ENCODE results near the gene TMEM183A.
"Not testable (repeated sequence)": the region's sequence is repeated elsewhere in the genome, so short reads cannot be mapped to it uniquely, and the experiment has no call there.

The TMEM183A gene

GRCh38 chr1:202972046-202972445 is 35.1 kb upstream of the TMEM183A start:
- Histone ChIP-seq H3K36me3 (replicated peaks) (no peaks in the 10 kb centered on the region), H3K9me3 (no peaks in the 10 kb centered on the region), H3K4me1 (peaks cover 7% of the 10 kb centered on the region), H3K4me3 (no peak overlapping the region), H3K27me3 (ENCODE audit: low read depth) (peaks cover 43% of the 10 kb centered on the region)
- no peak for DNase-seq (ENCODE audit: low spot score in 2 of 2)
- in situ Hi-C loops (cut with MboI; ENCODE audit: low sequenced_read_pairs), result no loop called here

DNA sequence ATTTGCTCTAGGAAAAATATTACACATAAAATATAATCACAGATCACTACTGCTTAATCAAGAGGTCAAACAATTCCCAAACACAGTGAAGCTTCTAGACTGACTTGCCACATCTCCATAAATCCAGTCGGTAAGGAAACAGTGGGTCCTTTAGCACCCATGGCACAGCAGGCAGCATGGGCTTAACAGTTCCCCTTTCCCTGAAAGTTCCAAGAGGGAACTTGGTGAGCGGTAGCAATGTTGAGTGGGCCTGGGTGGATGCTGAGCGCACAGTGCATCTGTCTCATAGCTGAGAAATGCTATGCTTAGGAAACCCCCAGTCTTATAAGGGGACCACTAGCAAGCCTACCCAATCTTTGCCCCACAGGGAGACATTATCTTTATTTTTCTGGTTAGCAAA is 32.3 kb upstream of the TMEM183A start:
- no peaks in the 10 kb centered on the region for H3K4me1 ChIP-seq
- in situ Hi-C loops (cut with MboI; ENCODE audit: low sequenced_read_pairs), result no loop called here
- H3K27me3 ChIP-seq (ENCODE audit: low read depth), result peaks cover 69% of the 10 kb centered on the region
- no peak for DNase-seq (ENCODE audit: low spot score in 2 of 2)
- H3K36me3 ChIP-seq (replicated peaks), result no peaks in the 10 kb centered on the region
- no peaks in the 10 kb centered on the region for H3K9me3 ChIP-seq
- no peak overlapping the region for H3K4me3 ChIP-seq

DNA sequence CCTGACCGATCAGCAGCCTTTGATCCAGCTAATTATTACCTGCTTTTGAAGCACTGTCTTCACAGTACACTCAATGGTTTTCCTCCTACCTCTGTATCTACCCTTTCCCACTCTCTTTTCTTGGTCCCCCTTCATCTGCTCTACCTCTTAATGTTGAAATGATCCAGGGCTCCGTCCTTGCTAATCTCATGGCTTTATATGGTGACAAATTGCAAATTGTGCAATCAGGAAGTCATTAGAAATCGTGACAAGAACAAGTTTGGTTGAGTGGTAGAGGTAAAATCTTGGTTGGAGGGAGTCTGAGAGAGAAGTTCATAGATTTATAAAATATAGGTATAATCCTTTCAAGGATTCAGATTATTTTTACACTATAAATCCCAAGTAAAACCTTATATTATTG is 30.5 kb upstream of the TMEM183A start:
- DNase-seq (ENCODE audit: low spot score in 2 of 2), result no peak
- no peaks in the 10 kb centered on the region for H3K9me3 ChIP-seq
- peaks cover 83% of the 10 kb centered on the region for H3K27me3 ChIP-seq (ENCODE audit: low read depth)
- H3K36me3 ChIP-seq (replicated peaks), result no peaks in the 10 kb centered on the region
- in situ Hi-C loops (cut with MboI; ENCODE audit: low sequenced_read_pairs), result no loop called here
- H3K4me3 ChIP-seq, result no peak overlapping the region
- H3K4me1 ChIP-seq, result no peaks in the 10 kb centered on the region

- no peaks in the 10 kb centered on the region for H3K4me1 ChIP-seq
- peaks cover 74% of the 10 kb centered on the region for H3K27me3 ChIP-seq (ENCODE audit: low read depth)
- no peaks in the 10 kb centered on the region for H3K36me3 ChIP-seq (replicated peaks)
- H3K4me3 ChIP-seq, result no peak overlapping the region
- no peak for DNase-seq (ENCODE audit: low spot score in 2 of 2)
- in situ Hi-C loops (cut with MboI; ENCODE audit: low sequenced_read_pairs), result no loop called here
- H3K9me3 ChIP-seq, result no peaks in the 10 kb centered on the region
Measured at GRCh38 chr1:202979459-202979858, 27.7 kb upstream of the TMEM183A start.

- Histone ChIP-seq H3K27me3 (ENCODE audit: low read depth) (peaks cover 71% of the 10 kb centered on the region), H3K9me3 (no peaks in the 10 kb centered on the region), H3K4me3 (no peak overlapping the region), H3K36me3 (replicated peaks) (no peaks in the 10 kb centered on the region), H3K4me1 (no peaks in the 10 kb centered on the region)
- DNase-seq (ENCODE audit: low spot score in 2 of 2), result no peak
- in situ Hi-C loops (cut with MboI; ENCODE audit: low sequenced_read_pairs), result no loop called here
Measured at GRCh38 chr1:202981939-202982338, 25.2 kb upstream of the TMEM183A start.

- Histone ChIP-seq H3K4me1 (no peaks in the 10 kb centered on the region), H3K36me3 (replicated peaks) (no peaks in the 10 kb centered on the region), H3K27me3 (ENCODE audit: low read depth) (peaks cover 71% of the 10 kb centered on the region), H3K4me3 (no peak overlapping the region), H3K9me3 (no peaks in the 10 kb centered on the region)
- in situ Hi-C loops (cut with MboI; ENCODE audit: low sequenced_read_pairs), result no loop called here
- DNase-seq (ENCODE audit: low spot score in 2 of 2), result no peak
Measured at GRCh38 chr1:202982715-202983430, 24.3 kb upstream of the TMEM183A start.

- H3K4me1 ChIP-seq; DNase-seq (ENCODE audit: low spot score in 2 of 2); in situ Hi-C loops (cut with MboI; ENCODE audit: low sequenced_read_pairs); H3K4me3 ChIP-seq; H3K9me3 ChIP-seq; H3K36me3 ChIP-seq (replicated peaks): not testable (repeated sequence)
- H3K27me3 ChIP-seq (ENCODE audit: low read depth), result peaks cover 67% of the 10 kb centered on the region
Measured at GRCh38 chr1:202986120-202986519, 21.1 kb upstream of the TMEM183A start.

GRCh38 chr1:202987255-202987654 is 19.9 kb upstream of the TMEM183A start:
- no peak overlapping the region for H3K4me3 ChIP-seq
- H3K9me3 ChIP-seq, result no peaks in the 10 kb centered on the region
- DNase-seq (ENCODE audit: low spot score in 2 of 2), result no peak
- in situ Hi-C loops (cut with MboI; ENCODE audit: low sequenced_read_pairs), result no loop called here
- H3K27me3 ChIP-seq (ENCODE audit: low read depth), result peaks cover 69% of the 10 kb centered on the region
- no peaks in the 10 kb centered on the region for H3K36me3 ChIP-seq (replicated peaks)
- H3K4me1 ChIP-seq, result no peaks in the 10 kb centered on the region

DNA sequence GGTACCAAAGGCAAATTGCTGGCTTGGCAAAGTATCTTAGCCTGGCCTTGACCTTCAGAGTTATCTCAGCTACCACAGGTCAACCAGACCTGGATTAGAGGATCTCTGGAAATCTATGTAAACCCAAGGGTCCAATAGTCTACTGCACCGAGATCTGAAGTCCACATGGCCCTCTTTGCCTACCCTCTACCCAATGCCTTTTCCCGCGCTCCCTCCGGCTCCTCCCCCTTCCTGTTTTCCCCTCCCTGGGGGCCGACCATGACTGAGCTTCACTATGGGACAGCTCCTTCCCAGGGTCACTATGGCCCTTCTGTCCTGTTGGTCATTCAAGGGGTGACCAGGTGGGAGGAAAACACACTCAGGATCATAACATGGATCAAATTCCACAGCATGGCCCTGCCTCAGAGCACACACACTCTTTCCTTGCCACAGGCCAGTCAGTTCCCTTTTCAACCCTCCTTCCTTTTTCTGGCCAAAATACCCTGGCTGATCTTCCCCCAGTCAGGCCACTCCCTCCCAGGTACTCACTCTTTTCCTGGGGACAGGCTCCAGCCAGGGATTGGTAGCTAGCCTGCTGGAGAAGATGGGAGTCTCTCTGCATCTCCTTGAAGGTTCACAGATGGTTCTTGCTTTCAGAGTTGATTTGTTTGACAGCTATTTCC is 19.1 kb upstream of the TMEM183A start:
- Histone ChIP-seq H3K9me3 (no peaks in the 10 kb centered on the region), H3K4me3 (no peak overlapping the region), H3K4me1 (no peaks in the 10 kb centered on the region), H3K27me3 (ENCODE audit: low read depth) (peaks cover 76% of the 10 kb centered on the region), H3K36me3 (replicated peaks) (no peaks in the 10 kb centered on the region)
- in situ Hi-C loops (cut with MboI; ENCODE audit: low sequenced_read_pairs), result no loop called here
- DNase-seq (ENCODE audit: low spot score in 2 of 2), result no peak

DNA sequence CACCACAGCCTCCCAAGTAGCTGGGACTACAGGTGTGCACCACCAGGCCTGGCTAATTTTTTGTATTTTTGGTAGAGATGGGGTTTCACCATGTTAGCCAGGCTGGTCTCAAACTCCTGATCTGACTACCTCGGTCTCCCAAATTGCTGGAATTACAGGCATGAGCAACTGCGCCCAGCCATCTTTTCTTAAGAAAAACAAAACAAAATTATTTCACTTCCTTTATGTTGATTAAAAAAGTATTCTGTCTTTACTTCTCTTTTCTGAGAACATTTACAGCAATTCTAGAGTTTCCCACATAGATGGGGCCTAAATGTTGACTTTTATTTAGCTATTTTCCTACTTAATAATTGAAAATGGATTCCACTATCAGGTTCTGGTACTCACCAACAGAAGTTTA is 17.3 kb upstream of the TMEM183A start:
- no peaks in the 10 kb centered on the region for H3K9me3 ChIP-seq
- no peaks in the 10 kb centered on the region for H3K36me3 ChIP-seq (replicated peaks)
- in situ Hi-C loops (cut with MboI; ENCODE audit: low sequenced_read_pairs), result no loop called here
- H3K4me1 ChIP-seq, result no peaks in the 10 kb centered on the region
- no peak for DNase-seq (ENCODE audit: low spot score in 2 of 2)
- peaks cover 82% of the 10 kb centered on the region for H3K27me3 ChIP-seq (ENCODE audit: low read depth)
- no peak overlapping the region for H3K4me3 ChIP-seq

- peaks cover 8% of the 10 kb centered on the region for H3K4me1 ChIP-seq
- DNase-seq (ENCODE audit: low spot score in 2 of 2), result no peak
- peaks cover 85% of the 10 kb centered on the region for H3K27me3 ChIP-seq (ENCODE audit: low read depth)
- H3K4me3 ChIP-seq, result no peak overlapping the region
- H3K36me3 ChIP-seq (replicated peaks), result no peaks in the 10 kb centered on the region
- H3K9me3 ChIP-seq, result no peaks in the 10 kb centered on the region
- in situ Hi-C loops (cut with MboI; ENCODE audit: low sequenced_read_pairs), result no loop called here
Measured at GRCh38 chr1:202991112-202991511, 16.1 kb upstream of the TMEM183A start.

- H3K36me3 ChIP-seq (replicated peaks), result no peaks in the 10 kb centered on the region
- H3K27me3 ChIP-seq (ENCODE audit: low read depth), result peaks cover 94% of the 10 kb centered on the region
- peaks cover 8% of the 10 kb centered on the region for H3K4me1 ChIP-seq
- DNase-seq (ENCODE audit: low spot score in 2 of 2), result no peak
- in situ Hi-C loops (cut with MboI; ENCODE audit: low sequenced_read_pairs), result no loop called here
- H3K9me3 ChIP-seq, result no peaks in the 10 kb centered on the region
- no peak overlapping the region for H3K4me3 ChIP-seq
Measured at GRCh38 chr1:202994756-202995155, 12.4 kb upstream of the TMEM183A start.

GRCh38 chr1:202998836-202999750 is 8.1 kb upstream of the TMEM183A start:
- Histone ChIP-seq H3K27me3 (ENCODE audit: low read depth) (peaks cover 82% of the 10 kb centered on the region), H3K36me3 (replicated peaks) (no peaks in the 10 kb centered on the region), H3K9me3 (no peaks in the 10 kb centered on the region), H3K4me1 (peaks cover 8% of the 10 kb centered on the region), H3K4me3 (no peak overlapping the region)
- DNase-seq (ENCODE audit: low spot score in 2 of 2), result peak; percentile 58 to 77
- in situ Hi-C loops (cut with MboI; ENCODE audit: low sequenced_read_pairs), result no loop called here
